K562 (cell line): ENCODE results near the gene NEURL1.

ENCODE experiments used
- BCLAF1 ChIP-seq, 2 experiments: fragments of 450-650 bp in 1 of 2; IDR thresholded peaks; 2 replicates each; pipeline ENCODE4 v1.6.1; 2011 to 2017; ENCODE audit warnings: low read depth in 2 of 2, antibody characterized with exemption in 1 of 2, borderline replicate concordance in 1 of 2, low read length in 1 of 2, mild to moderate bottlenecking in 1 of 2, mixed read lengths in 1 of 2; ENCODE audit not compliant: control insufficient read depth in 1 of 2
- EP300 ChIP-seq: IDR thresholded peaks from 2 replicates; pipeline ENCODE4 v1.6.1; 2012; ENCODE audit warnings: low read length, improper control_type of control experiment
- PTRF ChIP-seq: fragments of 450-650 bp; IDR thresholded peaks from 2 replicates; pipeline ENCODE4 v1.6.1; 2016; ENCODE audit warnings: mild to moderate bottlenecking, missing genetic modification characterization, missing compliant biosample characterization
- ZKSCAN1 ChIP-seq: fragments of 150-350 bp; IDR thresholded peaks from 2 replicates; pipeline ENCODE4 v1.6.1; 2016; ENCODE audit warnings: low read depth, low read length
- ZNF217 ChIP-seq: sonication (generic); formaldehyde crosslinking; IDR thresholded peaks from 2 replicates; pipeline ENCODE4 v1.8.0; 2022; ENCODE audit warnings: mild to moderate bottlenecking, missing genetic modification reagents
- ZNF253 ChIP-seq: fragments of 250-450 bp; sonication (Bioruptor Pico); conservative IDR thresholded peaks from 2 replicates; pipeline ENCODE4 v1.6.1; 2021; ENCODE audit warnings: mild to moderate bottlenecking

- no peak for TF ChIP-seq ZNF253 (CRISPR knock-in tag)
- no peak for TF ChIP-seq BCLAF1 (IDR thresholded peaks at IDR 0.05; ENCODE audit: borderline replicate concordance in 1 of 2, control insufficient read depth in 1 of 2, low read depth in 2 of 2, low read length in 1 of 2)
- peak; percentile 58; the same call in 1 of the 2 replicates for TF ChIP-seq ZKSCAN1
- no peak for TF ChIP-seq EP300
- no peak for TF ChIP-seq ZNF217
- TF ChIP-seq PTRF (tag), result no peak
Observed at GRCh38 chr10:103447187-103447586, 46.3 kb upstream of the NEURL1 start.
